ENCODE data around the gene LRRC17. TPM values are rescaled to one million over a fixed set of nuclear protein-coding genes. Genes with fewer than 3 reads are reported as not detected.

LRRC17 gene
- polyA plus RNA-seq, 1 experiment: 964 TPM

- ChIA-PET CTCF (interaction anchor here (0.8 kb wide), 1 partner anchor 71 kb away, joined by 8 read pairs; no protein-coding TSS in a partner anchor), POLR2A (no interaction called here)
- no peak for TF ChIP-seq CTCF (IDR thresholded peaks at IDR 0.05; ENCODE audit: low read depth, low read length)
- Histone ChIP-seq H3K4me3 (ENCODE audit: low read depth, low read length) (no peak overlapping the region), H3K27me3 (ENCODE audit: control insufficient read depth, insufficient read depth, low read length) (no peaks in the 10 kb centered on the region), H3K9me3 (ENCODE audit: control insufficient read depth, insufficient read depth, low read length) (no peaks in the 10 kb centered on the region; the same call in 1 of the 2 replicates), H3K27ac (ENCODE audit: low read depth, low read length) (peak overlapping the region; percentile 68)
- DNase-seq (ENCODE audit: low read depth, low spot score): no peak
Measured at GRCh38 chr7:102991077-102991539, 78.3 kb downstream of the LRRC17 start.

GRCh38 chr7:102991540-102992214 lies 78.9 kb downstream of the LRRC17 start:
- H3K4me3 ChIP-seq (ENCODE audit: low read depth, low read length): no peak overlapping the region
- TF ChIP-seq CTCF (IDR thresholded peaks at IDR 0.05; ENCODE audit: low read depth, low read length): no peak
- CTCF ChIA-PET: no interaction called here
- DNase-seq (ENCODE audit: low read depth, low spot score): peak; percentile 88
- peak overlapping the region; percentile 77 for H3K27ac ChIP-seq (ENCODE audit: low read depth, low read length)
- POLR2A ChIA-PET: interaction anchor here (1.0 kb wide), 1 partner anchor 83 kb away, joined by 3 read pairs; the partner anchor contains the start of genes ARMC10 and FBXL13
- no peaks in the 10 kb centered on the region for H3K27me3 ChIP-seq (ENCODE audit: control insufficient read depth, insufficient read depth, low read length)
- no peaks in the 10 kb centered on the region; the same call in 1 of the 2 replicates for H3K9me3 ChIP-seq (ENCODE audit: control insufficient read depth, insufficient read depth, low read length)

GRCh38 chr7:102992509-102992937 lies 79.7 kb downstream of the LRRC17 start:
- POLR2A ChIA-PET: interaction anchor here (0.6 to 1.0 kb wide), 3 partner anchors 76 to 157 kb away, joined by 3 to 11 read pairs (median 5); partner anchors contain the start of genes ARMC10 and FBXL13
- no peak for DNase-seq (ENCODE audit: low read depth, low spot score)
- H3K4me3 ChIP-seq (ENCODE audit: low read depth, low read length): no peak overlapping the region
- H3K27ac ChIP-seq (ENCODE audit: low read depth, low read length): peak overlapping the region; percentile 77
- no peaks in the 10 kb centered on the region for H3K27me3 ChIP-seq (ENCODE audit: control insufficient read depth, insufficient read depth, low read length)
- H3K9me3 ChIP-seq (ENCODE audit: control insufficient read depth, insufficient read depth, low read length): no peaks in the 10 kb centered on the region; the same call in 1 of the 2 replicates
- TF ChIP-seq CTCF (IDR thresholded peaks at IDR 0.05; ENCODE audit: low read depth, low read length): no peak
- CTCF ChIA-PET: interaction anchor here (1.2 kb wide), 1 partner anchor 70 kb away, joined by 6 read pairs; no protein-coding TSS in a partner anchor

GRCh38 chr7:102992938-102993717 lies 80.3 kb downstream of the LRRC17 start:
- H3K4me3 ChIP-seq (ENCODE audit: low read depth, low read length): no peak overlapping the region
- POLR2A ChIA-PET: interaction anchor here (0.6 to 1.0 kb wide), 4 partner anchors 46 to 158 kb away, joined by 4 to 11 read pairs (median 5); no protein-coding TSS in a partner anchor
- CTCF ChIA-PET: interaction anchor here (0.5 to 1.2 kb wide), 2 partner anchors 33 to 69 kb away, joined by 3 to 6 read pairs; no protein-coding TSS in a partner anchor
- TF ChIP-seq CTCF (IDR thresholded peaks at IDR 0.05; ENCODE audit: low read depth, low read length): no peak
- peak; percentile 79 for DNase-seq (ENCODE audit: low read depth, low spot score)
- H3K27ac ChIP-seq (ENCODE audit: low read depth, low read length): peak overlapping the region; percentile 77
- no peaks in the 10 kb centered on the region; the same call in 1 of the 2 replicates for H3K9me3 ChIP-seq (ENCODE audit: control insufficient read depth, insufficient read depth, low read length)
- no peaks in the 10 kb centered on the region for H3K27me3 ChIP-seq (ENCODE audit: control insufficient read depth, insufficient read depth, low read length)

All from AG04450 (cell line).